Stimulated activated CD4-positive, alpha-beta T cell treated with anti-CD3 and anti-CD28 coated beads, TNF-alpha, amount 100 ng/mL, for 24 hours (primary cell): ENCODE measurements around the gene PCNT.

Experiments used
- DNase-seq, 3 experiments: peaks; one replicate each; pipeline ENCODE4 v3.0.0-alpha.2; 2020; ENCODE audit warnings: low read depth in 3 of 3

PCNT gene

DNA sequence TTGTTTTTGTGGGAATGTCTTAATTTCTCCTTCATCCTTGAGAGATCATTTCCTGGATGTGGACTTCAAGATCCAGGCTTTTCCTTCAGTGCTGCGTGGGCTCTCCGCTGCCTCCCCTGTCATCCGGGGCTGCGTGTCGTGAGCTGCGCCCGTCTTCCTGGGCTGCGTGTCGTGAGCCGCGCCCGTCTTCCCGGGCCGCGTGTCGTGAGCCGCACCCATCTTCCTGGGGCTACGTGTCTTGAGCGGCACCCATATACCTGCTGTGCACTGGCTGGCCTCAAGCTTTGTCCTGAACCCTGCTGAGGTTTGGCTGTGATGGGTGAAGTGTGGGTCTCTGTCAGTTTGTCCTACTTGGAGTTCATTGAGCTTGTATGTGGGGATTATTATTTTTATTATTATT lies 55.1 kb downstream of the PCNT start:
- no peak for DNase-seq

- no peak for DNase-seq
Observed at GRCh38 chr21:46379691-46380090, 55.7 kb downstream of the PCNT start.

DNA sequence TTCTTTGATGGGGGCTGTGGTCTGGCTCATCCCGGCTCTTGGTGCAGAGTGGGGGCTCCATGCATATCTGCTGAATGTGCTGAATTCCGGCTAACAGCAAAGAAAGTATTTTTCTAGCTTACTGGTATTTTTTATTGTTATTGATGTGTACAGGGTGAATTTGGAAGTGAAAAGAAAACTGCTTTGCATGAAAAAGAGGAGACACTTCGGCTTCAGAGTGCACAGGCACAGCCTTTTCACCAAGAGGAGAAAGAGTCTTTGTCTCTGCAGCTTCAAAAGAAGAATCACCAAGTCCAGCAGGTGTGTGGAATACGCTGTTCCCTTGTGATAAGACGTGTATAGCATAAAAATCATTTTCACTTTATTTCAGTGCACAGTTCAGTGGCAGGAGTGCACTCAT lies 57.6 kb downstream of the PCNT start:
- DNase-seq, result no peak

DNA sequence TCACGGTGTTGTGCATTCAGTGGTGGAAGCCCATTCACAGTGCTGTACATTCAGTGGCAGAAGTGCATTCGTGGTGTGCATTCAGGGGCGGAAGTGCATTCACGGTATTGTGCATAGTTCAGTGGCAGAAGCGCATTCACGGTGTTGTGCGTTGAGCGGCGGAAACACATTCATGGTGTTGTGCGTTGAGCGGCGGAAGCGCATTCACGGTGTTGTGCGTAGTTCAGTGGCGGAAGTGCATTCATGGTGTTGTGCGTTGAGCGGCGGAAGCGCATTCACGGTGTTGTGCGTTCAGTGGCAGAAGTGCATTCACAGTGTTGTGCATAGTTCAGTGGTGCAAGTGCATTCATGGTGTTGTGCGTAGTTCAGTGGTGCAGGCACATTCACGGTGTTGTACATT lies 60.6 kb downstream of the PCNT start:
- no peak for DNase-seq

- no peak for DNase-seq
Observed at GRCh38 chr21:46385846-46386733, 62.1 kb downstream of the PCNT start.

DNA sequence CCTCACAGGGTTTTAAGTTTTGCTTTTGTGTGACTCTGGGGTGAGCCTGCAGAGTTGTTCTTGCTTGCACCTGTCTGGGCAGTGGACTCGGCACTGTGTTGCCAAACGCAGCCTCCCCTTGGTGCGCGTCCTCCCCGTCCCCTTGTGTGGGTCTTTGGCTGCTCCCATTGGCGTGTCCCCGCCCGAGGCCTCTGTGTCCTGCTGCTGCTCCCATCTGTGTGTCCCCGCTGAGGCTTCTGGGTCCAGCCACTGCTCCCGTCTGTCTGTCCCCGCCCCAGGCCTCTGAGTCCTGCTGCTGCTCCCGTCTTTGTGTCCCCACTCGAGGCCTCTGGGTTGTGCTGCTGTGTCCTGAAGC lies 62.8 kb downstream of the PCNT start:
- no peak for DNase-seq

DNA sequence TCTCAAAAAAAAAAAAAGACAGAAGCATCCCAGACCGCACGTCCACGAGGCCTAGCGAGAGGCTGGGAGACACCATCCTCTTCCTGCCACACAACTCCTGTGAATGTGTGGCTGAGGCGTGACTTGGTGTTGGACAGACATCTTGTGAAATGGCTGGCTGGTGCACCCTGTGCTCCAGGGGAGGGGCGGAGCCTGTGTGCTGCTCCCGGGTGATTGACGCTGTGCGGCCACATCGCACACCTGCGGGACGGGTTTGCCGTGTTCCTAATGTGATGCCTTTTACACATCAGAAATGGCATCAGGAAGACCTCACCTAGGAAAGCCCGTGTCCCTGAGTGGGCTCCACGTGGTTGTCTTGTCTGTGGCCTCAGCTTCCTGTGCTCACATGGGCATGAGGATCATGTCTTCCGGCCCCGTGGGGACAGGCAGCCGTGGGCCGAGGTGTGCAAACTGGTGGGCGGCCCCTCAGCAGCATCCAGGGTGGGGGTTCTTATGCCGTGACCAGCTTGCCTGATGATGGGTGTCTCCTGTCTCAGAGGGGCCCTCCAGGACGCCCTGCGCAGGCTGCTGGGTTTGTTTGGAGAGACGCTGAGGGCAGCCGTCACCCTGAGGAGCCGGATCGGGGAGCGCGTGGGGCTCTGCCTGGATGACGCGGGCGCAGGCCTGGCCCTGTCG lies 64.4 kb downstream of the PCNT start:
- no peak for DNase-seq

DNA sequence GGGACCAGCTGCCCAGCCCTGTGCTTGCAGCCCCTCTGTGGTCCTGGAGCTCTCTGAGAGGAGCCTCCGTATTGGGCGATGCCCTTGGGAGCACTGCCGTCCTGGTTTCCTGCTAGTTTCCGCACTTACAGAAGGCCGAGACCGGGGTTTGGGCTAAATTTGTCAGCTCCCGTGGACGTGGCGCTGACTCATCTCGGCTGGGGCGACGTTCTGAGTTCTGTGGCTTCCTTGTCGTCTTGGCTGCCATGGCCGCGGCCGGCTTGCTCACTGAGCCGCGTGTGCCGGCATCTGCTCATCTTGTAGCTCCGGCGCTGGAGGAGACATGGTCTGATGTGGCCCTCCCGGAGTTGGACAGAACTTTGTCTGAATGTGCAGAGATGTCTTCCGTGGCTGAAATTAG lies 64.9 kb downstream of the PCNT start:
- no peak for DNase-seq

- DNase-seq, result no peak
Observed at GRCh38 chr21:46390603-46391545, 66.9 kb downstream of the PCNT start.

DNA sequence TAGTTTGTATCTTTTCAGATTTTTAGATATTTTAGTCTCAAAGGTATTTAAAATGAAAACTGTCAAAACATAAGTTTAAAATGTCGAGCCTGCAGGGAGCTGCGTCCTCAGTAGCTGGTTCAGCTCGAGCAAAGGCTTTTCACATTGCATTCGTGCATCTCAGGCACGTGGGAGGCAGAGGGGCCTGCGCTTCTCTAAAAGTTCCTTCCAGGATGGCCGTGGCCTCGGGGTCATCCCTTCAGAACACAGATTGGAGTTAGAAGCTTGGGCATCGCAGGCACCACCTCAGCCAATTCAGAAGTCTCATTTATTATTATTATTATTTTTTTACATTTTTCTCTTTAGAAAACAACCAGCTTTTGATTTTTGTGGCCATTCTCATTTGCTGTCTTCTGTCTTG lies 67.8 kb downstream of the PCNT start:
- DNase-seq, result no peak

DNA sequence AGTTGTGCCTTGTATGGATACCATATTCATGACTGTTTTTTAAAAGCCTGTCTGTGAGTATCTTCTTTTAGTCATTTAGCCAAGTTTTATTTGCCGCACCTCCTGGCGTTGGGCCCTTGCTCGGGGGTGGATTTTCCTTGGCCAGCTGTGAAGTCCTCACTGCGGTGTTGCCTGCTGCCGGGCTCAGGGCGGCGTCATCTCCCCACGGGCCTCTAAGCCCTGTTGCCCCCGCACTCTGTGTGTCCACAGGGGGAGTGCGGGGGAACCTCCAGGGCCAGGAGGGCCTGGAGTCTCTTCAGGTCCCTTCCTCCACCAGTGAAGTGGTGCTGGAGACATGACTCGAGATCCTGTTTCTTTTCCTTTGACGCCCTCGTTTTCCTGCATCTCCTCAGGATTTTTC lies 69.0 kb downstream of the PCNT start:
- DNase-seq, result no peak

GRCh38 chr21:46393451-46393940 lies 69.5 kb downstream of the PCNT start:
- DNase-seq, result no peak

- DNase-seq, result no peak
Observed at GRCh38 chr21:46393941-46394594, 70.1 kb downstream of the PCNT start.

DNA sequence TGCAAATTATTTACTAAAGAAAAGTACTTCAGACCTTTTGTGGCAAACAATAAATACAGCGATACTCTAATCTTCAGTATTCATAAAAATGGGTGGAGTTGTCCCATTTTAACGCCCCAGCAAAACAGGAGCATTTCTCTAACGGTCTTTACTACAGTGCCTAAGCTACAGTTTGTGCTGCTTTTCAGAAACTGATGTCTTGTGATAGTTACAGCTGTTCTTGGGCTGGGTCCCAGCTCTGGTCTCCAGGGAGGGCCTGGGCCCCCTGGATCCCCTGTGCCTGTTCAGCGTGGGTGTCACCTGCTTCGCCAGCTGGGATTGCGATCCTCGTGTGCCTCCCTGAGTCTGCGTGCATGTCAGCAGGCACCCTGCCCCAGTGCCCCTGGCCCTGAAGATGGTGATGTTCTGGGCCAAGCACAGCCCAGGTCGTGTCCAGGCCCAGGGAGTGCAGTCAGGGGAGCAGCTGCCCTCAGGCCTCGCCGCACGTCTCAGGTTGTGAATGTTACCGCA lies 70.7 kb downstream of the PCNT start:
- no peak for DNase-seq

- no peak for DNase-seq
Observed at GRCh38 chr21:46397211-46397905, 73.4 kb downstream of the PCNT start.

DNA sequence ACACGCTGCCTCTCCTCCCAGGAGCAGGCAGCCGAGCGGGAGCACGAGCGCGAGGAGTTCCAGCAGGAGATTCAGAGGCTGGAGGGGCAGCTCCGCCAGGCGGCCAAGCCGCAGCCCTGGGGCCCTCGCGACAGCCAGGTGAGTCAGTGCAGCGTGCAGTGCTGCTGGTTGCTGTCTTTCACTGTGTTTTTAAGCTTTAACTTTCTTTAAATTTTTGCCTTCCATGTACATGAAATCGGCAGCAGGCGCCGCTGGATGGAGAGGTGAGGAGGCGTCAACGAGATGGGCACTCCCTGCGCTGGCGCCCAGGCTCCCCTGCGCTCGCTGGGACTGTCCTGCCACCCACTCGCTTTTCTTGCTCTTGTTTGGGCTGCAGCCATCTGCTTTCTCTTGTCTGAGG lies 74.0 kb downstream of the PCNT start:
- DNase-seq, result no peak

- DNase-seq, result no peak
Observed at GRCh38 chr21:46399129-46399528, 75.2 kb downstream of the PCNT start.

DNA sequence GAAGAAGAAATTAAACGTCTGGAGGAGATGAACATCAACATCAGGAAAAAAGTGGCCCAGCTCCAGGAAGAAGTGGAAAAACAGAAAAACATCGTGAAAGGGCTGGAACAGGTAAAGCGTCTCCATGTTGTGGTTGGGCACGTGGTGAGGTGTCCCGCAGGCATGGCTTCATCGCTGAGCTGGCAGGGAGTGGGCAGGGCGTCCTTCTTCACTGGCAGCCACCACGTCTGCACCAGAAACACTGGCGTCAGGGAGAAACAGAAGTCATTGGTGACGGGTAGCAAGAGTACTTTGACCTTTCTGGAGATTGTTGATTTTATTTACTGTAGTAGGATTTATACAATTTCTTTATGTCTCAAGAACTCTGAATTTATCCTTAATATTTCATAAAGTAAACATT lies 75.7 kb downstream of the PCNT start:
- DNase-seq, result no peak

DNA sequence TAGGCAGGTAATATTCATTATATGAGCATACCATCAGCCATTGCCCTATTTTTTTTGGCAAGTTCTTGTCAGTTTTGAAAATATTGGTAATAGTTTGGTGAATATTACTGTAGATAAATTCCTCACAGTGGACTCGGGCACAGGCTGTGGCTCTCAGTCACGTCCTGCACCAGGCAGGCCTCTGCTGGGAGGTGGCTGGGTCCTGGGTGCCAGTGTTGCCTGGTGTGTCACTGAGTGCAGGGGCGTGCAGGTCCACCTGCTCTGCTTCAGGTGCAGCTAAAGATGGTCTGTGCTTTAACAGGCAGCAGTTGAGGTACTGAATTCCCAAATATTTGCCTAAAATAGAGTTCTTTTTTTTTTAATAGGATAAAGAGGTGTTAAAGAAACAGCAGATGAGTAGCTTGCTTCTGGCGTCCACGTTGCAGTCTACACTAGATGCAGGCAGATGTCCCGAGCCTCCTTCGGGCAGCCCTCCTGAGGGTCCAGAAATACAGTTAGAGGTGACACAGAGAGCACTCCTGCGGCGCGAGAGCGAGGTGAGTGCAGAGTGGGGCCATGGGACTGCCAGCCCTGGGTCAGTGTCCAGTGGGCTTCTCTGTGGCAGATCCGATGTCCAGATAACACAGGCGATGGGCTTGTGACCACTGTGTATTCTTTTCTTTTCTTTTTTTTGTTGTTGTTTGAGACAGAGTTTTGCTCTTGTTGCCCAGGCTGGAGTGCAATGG lies 77.4 kb downstream of the PCNT start:
- no peak for DNase-seq

GRCh38 chr21:46402421-46402820 lies 78.5 kb downstream of the PCNT start:
- no peak for DNase-seq
